ENCODE results near the gene MAP3K7CL.

MAP3K7CL gene

GRCh38 chr21:29201186-29201585, 70.7 kb downstream of the MAP3K7CL start:
- peaks cover 28% of the 10 kb centered on the region for H3K9me3 Mint-ChIP-seq
- no peak for TF ChIP-seq CTCF (IDR thresholded peaks at IDR 0.05; ENCODE audit: unreplicated experiment in 3 of 3)
- H3K36me3 Mint-ChIP-seq (ENCODE audit: low read depth) = no peaks in the 10 kb centered on the region
- H3K27ac Mint-ChIP-seq = no peak overlapping the region
- no peaks in the 10 kb centered on the region for H3K27me3 Mint-ChIP-seq (ENCODE audit: low read depth)
- no peak overlapping the region for H3K4me3 Mint-ChIP-seq
- no peaks in the 10 kb centered on the region for H3K4me1 Mint-ChIP-seq

GRCh38 chr21:29205009-29205408, 74.6 kb downstream of the MAP3K7CL start:
- no peak for TF ChIP-seq CTCF (IDR thresholded peaks at IDR 0.05; ENCODE audit: unreplicated experiment in 3 of 3)
- peaks cover 16% of the 10 kb centered on the region for H3K9me3 Mint-ChIP-seq
- H3K27me3 Mint-ChIP-seq (ENCODE audit: low read depth) = no peaks in the 10 kb centered on the region
- H3K27ac Mint-ChIP-seq = no peak overlapping the region
- no peak overlapping the region for H3K4me3 Mint-ChIP-seq
- no peaks in the 10 kb centered on the region for H3K4me1 Mint-ChIP-seq
- no peaks in the 10 kb centered on the region for H3K36me3 Mint-ChIP-seq (ENCODE audit: low read depth)

GRCh38 chr21:29205988-29206387, 75.5 kb downstream of the MAP3K7CL start:
- TF ChIP-seq CTCF (IDR thresholded peaks at IDR 0.05; ENCODE audit: unreplicated experiment in 3 of 3) = no peak
- Mint-ChIP-seq H3K9me3 (peaks cover 13% of the 10 kb centered on the region), H3K4me1 (no peaks in the 10 kb centered on the region), H3K27me3 (ENCODE audit: low read depth) (no peaks in the 10 kb centered on the region), H3K36me3 (ENCODE audit: low read depth) (no peaks in the 10 kb centered on the region), H3K4me3 (no peak overlapping the region), H3K27ac (no peak overlapping the region)

- Mint-ChIP-seq H3K9me3 (peaks cover 9% of the 10 kb centered on the region), H3K27ac (no peak overlapping the region), H3K4me3 (no peak overlapping the region), H3K36me3 (ENCODE audit: low read depth) (no peaks in the 10 kb centered on the region), H3K27me3 (ENCODE audit: low read depth) (no peaks in the 10 kb centered on the region), H3K4me1 (no peaks in the 10 kb centered on the region)
- TF ChIP-seq CTCF (IDR thresholded peaks at IDR 0.05; ENCODE audit: unreplicated experiment in 3 of 3) = no peak
Measured at GRCh38 chr21:29206445-29206844, 76.0 kb downstream of the MAP3K7CL start.

GRCh38 chr21:29207201-29207600, 76.8 kb downstream of the MAP3K7CL start:
- TF ChIP-seq CTCF (IDR thresholded peaks at IDR 0.05; ENCODE audit: unreplicated experiment in 3 of 3) = no peak

GRCh38 chr21:29208044-29208681, 77.7 kb downstream of the MAP3K7CL start:
- no peaks in the 10 kb centered on the region for H3K36me3 Mint-ChIP-seq (ENCODE audit: low read depth)
- TF ChIP-seq CTCF (IDR thresholded peaks at IDR 0.05; ENCODE audit: unreplicated experiment in 3 of 3) = no peak
- H3K4me1 Mint-ChIP-seq = no peaks in the 10 kb centered on the region
- peak overlapping the region in 2 of 3 experiments; percentile 9 to 67 for H3K27ac Mint-ChIP-seq
- H3K9me3 Mint-ChIP-seq = no peaks in the 10 kb centered on the region
- no peak overlapping the region for H3K4me3 Mint-ChIP-seq
- H3K27me3 Mint-ChIP-seq (ENCODE audit: low read depth) = no peaks in the 10 kb centered on the region

More at GRCh38 chr21:29207201-29207600, 76.8 kb downstream of the MAP3K7CL start:
- H3K9me3 Mint-ChIP-seq = peaks cover 4% of the 10 kb centered on the region
- H3K27ac Mint-ChIP-seq = no peak overlapping the region
- H3K4me1 Mint-ChIP-seq = no peaks in the 10 kb centered on the region
- H3K4me3 Mint-ChIP-seq = no peak overlapping the region
- no peaks in the 10 kb centered on the region for H3K36me3 Mint-ChIP-seq (ENCODE audit: low read depth)
- H3K27me3 Mint-ChIP-seq (ENCODE audit: low read depth) = no peaks in the 10 kb centered on the region
